Stimulated activated CD4-positive, alpha-beta T cell treated with anti-CD3 and anti-CD28 coated beads, TNF-alpha, amount 100 ng/mL, for 1 hour (primary cell): Measurements from ENCODE around the gene GPA33.

Experiments
- DNase-seq, 3 donors: peaks; one replicate each; pipeline ENCODE4 v3.0.0-alpha.2; 2020; ENCODE audit warnings: low read depth in 3 of 3, low spot score in 1 of 3

The GPA33 gene

DNA sequence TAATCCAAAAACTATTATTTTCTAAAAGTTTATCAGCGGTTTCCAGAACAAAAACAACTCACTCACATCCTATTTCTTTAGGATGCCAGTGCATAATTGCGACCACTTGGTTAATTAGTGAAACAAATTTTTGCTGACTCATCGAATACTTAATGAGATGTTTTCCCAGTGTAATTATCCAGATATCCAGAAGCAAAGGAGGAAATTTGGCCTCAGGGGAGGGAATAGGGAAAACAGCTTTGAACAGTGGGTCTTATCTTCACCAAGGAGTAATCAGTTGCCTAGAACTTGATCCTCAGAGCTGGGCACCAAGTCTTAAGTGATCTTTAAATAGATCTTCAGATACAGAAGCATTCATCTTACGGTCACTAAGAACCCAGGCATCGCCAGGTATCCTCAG is 28.0 kb upstream of the GPA33 start:
- no peak for DNase-seq

DNA sequence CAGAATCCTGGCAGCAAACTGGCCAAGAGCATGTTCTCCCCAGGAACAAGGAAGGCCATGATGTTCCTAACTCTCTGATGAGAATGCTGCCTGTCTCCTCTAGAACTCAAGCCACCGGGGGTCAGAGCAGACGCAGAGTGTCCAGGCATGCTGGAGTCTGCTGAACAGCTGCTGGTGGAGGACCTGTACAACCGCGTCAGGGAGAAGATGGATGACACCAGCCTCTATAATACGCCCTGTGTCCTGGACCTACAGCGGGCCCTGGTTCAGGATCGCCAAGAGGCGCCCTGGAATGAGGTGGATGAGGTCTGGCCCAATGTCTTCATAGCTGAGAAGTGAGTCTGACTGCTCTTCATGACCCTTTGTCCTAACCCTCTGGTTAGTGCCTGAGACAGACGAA is 27.0 kb upstream of the GPA33 start:
- no peak for DNase-seq

DNA sequence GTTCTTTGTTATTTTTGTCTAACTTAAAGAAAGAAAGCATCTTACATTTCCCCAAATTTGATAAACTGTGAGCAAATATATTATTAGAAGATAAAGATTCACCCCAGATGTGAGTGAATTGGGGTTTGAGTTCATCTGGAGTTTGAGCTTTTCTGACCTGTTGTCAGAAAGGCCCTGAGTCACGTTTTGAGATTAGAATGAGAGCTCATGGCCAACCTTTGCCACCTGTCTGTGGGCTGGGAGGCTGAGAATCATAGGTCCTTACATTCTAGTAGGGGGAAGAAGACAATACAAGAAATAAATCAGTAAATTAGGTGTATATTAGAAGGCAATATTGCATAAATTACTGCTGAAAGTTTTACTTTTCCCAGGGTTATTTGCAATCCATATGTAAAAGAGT is 26.0 kb upstream of the GPA33 start:
- no peak for DNase-seq

DNA sequence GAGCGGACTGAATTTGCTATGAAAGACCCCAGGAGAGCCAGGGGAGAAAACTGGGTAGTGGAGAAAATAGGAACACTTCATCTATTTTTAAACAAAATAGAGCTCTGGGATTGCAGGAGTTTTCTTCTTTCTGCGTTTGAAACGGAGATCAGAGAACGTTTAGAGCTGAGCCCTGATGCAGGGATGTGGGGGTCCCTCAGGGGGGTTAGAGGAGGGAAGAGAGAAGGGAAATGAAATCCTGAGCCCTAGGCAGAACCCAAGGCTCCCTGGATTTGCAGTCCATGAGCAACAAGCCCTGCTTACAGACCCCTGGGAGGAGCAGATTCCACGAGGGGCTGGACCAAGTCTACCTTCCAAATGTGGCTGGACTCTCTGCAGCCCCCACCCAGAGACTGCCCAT is 25.5 kb upstream of the GPA33 start:
- DNase-seq: no peak

DNA sequence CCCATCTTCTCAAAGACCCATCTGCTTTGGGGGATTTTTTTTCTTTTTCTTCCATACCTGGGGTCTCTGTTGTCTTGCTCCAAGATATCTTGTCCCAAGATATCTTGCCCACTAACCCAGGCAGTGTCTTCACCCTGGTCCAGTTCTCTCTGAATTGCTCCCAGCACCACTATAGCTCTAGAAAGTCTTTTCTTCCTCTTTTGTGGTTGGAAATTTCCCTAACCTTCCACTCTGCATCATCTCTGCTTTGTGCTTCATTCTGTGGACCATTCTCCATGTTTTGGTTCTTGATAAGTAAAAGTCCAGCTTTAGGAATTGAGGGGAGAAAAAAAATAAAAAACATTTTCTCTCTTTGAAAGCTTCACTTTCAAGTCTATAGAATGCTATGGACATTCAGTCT is 24.5 kb upstream of the GPA33 start:
- DNase-seq: no peak

DNA sequence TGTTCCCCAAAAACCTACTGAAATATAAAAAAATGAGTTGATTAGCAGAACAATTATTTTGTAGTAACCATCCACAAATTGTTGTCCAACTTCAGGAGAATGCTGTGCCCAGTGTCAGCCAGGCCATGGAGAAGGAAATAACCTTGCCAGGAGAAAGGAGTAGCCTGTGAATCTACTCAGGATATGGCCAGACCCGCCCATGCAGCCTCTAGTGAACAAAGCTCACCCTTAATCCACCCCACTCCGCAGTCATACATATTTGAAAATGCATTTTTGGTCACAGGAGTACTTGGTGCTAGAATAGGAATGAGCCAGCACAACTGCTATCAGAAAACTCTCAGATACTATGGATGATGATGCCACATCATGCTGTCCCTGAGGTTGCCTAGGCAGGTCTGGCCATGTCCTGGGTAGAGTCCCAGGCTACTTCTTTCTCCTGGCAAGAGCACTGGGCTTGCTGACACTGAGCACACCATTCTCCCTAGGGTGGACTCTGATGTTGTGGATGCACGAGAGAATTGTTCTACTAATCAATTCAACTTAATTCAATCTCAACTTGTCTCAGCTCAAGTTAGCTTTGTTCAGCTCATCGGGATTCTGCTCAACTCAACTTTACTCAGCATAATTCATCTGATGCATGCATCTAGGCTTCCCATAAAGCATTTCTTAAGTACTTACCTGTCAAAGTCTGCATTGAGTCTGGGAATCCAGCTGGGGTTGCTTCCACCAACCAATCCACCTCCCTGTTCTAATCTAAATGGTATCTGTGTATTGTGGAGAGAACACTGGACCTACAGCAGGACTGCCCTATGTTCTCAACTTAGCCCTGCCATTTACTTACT is 21.9 kb upstream of the GPA33 start:
- DNase-seq: no peak

DNA sequence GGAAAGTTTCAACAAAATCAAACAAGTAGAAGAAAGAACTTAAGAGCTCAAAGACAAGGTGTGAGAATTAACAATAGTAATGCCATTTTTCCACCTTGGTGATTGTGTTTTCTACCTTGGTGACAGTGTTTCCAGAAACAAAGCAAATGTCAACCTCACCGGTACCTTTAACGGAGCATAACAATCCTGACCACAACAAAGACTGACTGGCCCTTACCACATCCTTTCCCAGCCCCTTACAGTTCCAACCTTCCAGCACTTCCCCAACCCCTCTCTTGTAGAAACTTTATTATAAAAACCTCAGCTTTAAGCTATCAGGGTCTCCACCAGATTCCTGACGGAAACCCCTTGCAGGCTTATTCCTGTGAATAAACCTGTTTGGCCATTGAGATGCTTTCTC is 20.4 kb upstream of the GPA33 start:
- no peak for DNase-seq

DNA sequence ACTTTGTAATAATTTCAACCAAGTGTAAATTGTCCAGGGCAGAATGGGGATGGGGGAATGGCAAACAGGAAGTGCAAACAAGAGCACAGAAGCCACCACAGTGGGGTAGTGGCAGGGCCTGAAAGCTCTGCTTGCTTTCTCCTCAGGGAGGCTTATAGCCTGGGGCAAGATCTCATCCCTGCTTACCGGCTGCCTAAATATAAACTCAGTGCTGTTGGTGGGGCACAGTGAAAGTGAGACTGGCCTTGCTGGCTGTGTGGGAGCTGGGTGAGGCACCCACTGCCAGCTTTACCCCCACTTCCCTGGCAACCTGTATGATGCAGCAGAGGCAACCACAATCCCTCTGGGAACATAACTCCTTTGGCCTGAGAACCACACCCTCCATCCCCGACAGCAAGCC is 18.9 kb upstream of the GPA33 start:
- no peak for DNase-seq

DNA sequence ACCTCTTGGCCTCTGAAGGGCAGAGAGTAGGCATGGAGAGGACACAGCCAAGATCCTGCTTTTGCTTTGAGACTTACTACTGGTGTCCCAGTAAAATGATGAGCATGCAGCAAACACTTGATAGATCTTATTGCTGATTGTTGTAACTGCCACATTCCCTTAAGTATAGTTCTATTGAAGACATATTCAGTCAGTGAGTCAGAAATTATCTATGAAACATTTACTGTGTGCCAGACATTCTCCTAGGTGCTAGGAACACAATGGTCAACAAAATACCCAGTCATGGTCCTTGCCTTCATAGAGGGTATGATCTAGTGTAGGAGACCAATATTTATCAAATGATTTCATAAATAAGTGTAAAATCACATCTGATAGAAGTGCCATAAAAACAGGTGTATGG is 17.3 kb upstream of the GPA33 start:
- no peak for DNase-seq

DNA sequence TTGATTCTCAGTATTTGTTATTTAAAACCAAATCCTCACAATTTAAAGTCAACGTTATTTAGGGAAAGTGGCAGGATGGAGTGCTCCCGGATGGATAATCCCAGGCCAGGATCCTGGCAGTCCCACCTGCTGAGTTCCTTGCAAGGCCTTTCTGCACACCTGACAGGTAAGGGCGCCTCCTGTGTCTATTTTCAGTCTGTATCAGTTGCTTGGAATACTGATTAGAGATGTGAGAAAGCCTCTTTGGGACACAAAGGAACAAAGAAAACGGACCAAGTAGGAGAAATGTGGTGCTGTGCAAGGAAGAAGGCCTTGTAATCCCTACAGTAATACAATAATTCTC is 15.9 kb upstream of the GPA33 start:
- DNase-seq: no peak

DNA sequence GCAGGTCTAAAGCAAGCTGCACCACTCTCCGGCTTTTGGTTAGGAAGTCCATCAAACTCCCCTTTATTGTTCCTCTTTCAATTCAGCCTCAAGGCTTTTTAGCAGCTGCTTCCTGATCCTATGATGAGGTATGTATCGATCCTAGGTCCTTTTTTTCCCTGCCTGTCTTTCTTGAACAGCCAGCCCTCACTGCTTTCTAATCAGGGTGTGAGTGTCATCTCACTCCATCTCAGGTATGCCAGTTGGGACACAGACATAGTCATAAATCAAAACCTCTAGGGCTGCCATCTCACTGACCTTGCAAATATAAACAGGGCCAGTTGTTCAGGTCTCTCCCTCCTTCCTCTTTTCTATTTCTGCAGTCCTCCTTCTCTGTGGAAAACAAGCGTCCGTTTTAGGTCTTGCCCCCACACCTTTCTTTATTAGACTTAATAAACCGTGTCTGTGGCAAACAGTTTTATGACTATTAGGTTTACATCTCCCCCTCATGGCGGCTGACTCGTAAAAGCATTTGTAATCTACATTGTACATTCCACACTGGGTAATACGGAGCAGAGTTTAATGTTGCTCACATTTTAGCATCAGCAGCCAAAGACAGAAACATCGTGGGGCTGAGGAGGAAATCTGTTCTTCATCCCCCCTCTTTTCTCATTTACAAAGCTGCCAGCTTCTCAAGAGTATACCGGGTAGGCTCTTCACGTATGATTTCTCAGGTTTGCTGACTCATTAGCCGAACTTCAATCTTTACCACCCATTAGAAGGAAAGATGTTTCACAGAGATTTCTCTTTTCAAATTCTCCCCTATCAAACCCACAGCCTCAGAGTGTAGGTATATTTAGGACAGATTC is 15.3 kb upstream of the GPA33 start:
- DNase-seq: no peak

DNA sequence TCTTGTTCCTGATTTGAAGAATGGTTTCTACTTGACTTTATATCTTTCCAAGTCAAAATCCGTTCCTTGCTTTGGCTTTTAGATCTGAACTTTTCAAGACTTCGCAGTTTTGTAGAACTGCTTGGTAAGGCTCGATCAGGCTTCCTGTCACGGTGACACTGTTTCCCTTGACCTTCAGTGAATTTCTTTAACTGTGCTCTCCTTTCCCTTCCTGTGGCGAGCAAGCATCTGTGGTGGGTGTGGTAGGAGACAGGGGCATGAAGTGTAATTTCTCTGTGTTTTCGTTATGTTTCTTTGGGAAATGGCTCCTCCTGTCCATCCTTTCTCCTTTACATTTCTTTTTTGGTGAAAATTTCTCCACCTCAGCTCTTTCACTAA is 14.1 kb upstream of the GPA33 start:
- no peak for DNase-seq

DNA sequence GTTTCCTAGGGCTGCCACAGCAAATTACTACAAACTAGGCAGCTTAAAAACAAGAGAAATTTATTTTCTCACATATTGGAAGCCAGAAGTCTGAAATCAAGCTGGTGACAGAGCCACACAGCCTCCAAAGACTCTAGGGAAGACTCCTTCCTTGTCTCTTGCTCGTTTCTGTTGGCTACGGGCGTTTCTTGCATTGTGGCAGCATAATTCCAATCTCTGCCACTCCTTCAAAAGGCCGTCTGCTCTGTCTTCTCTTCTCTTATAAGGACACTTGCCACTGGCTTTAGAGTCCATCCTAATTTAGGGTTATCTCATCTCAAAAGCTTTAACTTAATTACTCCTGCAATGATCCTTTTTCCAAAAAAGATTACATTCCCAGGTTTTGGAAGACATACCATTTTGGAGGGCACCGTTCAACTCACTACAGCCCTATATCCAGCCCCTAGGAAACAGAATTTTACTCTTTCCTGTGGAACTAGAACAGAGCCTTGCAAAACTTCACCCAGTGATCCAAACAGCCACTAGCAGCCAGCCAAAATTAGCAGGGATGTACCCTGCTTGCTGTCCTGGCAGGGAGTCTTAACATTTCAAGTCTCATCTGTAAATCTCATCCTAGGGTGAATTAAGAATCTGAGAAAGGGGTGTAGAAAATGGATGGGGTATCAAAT is 12.9 kb upstream of the GPA33 start:
- no peak for DNase-seq

DNA sequence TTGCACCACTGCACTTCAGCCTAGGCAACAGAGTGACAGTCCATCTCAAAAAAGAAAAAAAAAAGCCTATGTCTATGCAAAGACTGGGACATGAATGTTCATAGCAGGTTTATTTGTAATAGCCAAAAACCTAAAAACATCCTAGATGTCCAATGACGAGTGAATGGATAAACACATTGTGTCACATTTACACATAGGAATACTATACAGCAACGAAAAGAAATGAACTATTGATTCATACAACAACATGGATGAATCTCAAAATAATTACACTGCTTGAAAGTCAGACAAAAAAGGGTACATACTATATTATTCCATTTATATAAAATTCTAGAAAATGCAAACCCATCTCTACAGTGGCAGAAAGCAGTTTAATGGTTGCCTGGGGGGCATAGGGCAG is 11.6 kb upstream of the GPA33 start:
- DNase-seq: no peak

DNA sequence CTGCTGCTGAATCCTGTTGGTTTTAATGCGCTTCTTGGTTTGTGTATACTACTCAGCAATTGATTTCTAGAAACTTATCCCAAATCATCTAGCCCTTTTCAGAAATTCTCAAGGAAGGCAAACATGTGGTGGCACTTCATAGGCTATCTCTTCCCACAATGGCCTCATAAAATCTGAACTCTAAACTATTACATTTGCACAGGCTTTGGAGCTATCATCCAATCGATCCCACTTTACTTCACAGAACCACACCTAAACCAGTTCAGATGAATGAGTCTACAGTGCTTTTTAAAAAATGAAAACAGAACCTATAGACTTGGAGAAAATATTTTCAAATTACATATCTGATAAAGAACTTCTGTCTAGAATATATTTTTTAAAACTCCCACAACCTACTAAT is 10.6 kb upstream of the GPA33 start:
- DNase-seq: no peak

DNA sequence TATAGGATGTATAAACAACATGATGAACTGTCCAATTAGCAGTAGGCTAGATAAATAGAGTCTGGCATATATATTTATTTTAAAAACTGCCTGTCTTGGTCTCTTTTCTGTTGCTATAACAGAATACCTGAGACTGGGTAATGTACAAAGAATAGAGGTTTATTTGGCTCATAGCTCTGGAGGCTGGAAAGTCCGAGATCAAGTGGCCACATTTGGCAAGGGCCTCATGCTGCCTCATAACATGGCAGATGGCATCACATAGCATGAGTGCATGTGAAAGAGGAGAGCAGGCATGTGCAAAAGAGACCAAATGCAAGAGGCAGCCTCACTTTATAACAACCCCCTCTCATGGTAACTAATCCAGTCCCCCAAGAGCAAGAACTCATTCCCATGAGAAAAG is 9.7 kb upstream of the GPA33 start:
- no peak for DNase-seq

DNA sequence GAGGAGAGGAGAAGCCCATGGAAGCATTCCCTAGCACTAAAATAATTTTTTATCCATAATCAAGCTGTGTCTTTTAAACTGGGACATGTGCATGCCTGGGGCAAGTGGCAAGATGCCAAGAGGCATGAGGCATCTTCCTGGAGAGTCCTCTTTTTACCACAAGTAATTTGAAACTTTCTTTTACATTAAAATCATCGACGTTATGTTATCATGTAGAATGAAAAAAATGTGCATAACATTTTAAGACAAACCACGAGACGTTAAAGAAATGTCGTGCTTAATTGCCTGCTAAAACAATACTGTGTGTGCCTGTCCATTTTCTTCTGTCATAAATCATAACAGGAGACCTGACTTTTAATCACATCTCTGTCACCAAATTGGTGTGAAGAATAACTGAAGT is 5.2 kb upstream of the GPA33 start:
- DNase-seq: no peak

DNA sequence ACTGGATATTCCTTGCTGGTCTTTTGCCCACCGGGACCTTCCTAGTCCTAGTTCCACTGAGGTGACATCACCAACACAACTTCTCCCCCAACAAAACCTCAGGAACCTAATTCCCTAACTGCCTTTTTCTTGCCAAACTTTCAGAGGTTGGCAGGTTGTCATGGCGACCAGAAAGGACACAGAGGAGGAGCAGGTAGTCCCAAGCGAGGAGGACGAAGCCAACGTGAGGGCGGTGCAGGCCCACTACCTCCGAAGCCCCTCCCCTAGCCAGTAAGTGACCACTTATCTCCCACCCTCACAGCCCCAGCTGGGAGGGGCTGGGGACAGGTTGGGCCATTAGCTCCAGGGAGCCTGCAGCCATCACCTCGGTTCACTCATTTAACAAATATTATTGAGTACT is 4.5 kb upstream of the GPA33 start:
- no peak for DNase-seq

DNA sequence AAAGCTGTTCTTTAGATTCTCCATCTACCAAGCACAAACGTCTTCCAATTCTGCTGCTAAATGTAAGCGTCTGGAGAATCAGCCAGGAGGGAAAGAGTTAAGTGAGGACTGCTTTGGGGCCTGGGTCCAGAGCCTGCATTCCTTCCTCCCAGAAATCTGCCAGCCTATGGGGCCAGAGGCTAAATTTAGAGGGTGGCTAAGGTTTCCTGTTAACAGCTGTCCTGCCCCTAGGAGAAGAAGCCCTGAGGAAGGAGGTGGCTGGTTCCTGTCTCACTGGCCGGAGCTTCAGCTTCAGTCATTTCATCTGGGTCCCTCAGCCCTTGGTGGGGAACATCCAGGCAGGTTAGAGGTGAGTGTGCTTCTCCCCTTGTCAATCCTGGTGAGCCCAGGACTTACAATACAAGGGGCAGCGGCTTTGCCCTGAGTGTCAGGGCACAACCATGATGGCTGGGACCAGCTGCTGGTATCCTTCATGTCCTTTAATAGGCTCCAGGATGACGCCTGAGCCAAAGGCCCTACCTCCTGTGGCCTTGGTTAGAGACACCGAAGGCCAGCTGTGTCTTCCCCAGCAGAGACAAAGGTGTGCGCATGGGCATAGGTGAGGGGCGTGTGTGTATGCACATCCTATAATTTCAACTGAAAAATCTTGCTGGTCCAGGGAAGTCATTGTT is 3.8 kb upstream of the GPA33 start, which contains the start of gene STYXL2:
Gene STYXL2, plus strand, starts transcription at position 230 of the 671 bp plus-strand sequence. CDS start 775 bp downstream, outside the sequence.
- no peak for DNase-seq

DNA sequence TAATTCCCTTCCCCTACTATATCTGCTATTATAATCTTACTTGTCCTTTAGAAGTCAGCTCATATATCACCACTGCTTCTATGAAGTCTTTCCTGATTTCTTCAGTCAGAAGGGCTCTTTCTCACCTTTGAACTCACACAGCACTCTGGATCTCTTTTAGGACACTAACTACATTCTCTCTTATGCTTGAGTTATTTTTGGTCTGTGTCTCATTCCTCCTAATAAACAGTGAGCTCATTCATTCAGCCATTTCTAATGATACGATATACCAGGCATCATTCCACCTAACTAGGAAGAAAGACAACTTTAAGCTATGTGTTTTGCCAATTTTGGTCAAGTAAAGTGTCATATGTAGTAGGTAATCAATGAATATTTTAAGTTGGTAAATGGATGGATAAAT is 2.5 kb upstream of the GPA33 start:
- DNase-seq: no peak

DNA sequence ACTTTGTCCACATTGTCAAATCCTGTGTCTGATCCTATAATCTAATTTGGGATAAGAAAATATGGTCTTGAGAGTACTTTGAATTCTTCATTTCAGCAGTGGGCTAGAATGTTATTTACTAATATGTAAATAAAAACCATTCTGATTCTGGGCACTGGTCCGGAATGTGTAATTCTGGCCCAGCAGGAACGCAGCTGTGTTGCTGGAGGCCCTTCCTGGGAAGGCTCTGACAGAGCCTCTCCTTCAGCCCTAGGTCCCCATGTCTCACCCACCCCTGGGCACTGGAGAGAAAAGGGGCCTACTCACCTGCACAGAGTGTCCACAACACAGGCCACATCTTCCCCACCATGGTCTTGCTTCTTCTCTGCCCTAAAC is 251 bp downstream of the GPA33 start:
- no peak for DNase-seq
